Esophagus squamous epithelium (tissue), 5 donors: ENCODE measurements around the gene ERICH4. TPM values are rescaled to one million over a fixed set of nuclear protein-coding genes. Genes with fewer than 3 reads are reported as not detected.
"Not testable (repeated sequence)": the region's sequence is repeated elsewhere in the genome, so short reads cannot be mapped to it uniquely, and the experiment has no call there.

ENCODE experiments used
- DNase-seq: peaks from one replicate; lab custom pipeline; 2025; lab: John Stamatoyannopoulos, UW
- H3K27ac ChIP-seq, 4 donors: fragments of 200-600 bp; sonication (generic); one replicate each; pipeline ENCODE4 v1.5.1; 2016 to 2019; ENCODE audit warnings: mild to moderate bottlenecking in 1 of 4
- H3K27me3 ChIP-seq, 4 donors: fragments of 200-600 bp; sonication (generic); 1 replicate in 3 of 4; 2 replicates in 1 of 4; pipeline versions ENCODE4 v1.5.1 to v1.6.0; 2017 to 2021; ENCODE audit warnings: antibody characterized with exemption in 1 of 4
- H3K36me3 ChIP-seq, 3 donors: fragments of 200-600 bp; sonication (generic); one replicate each; pipeline ENCODE4 v1.5.1; 2016 to 2019
- H3K4me1 ChIP-seq, 3 donors: fragments of 200-600 bp; sonication (generic); one replicate each; pipeline ENCODE4 v1.5.1; 2017 to 2019
- H3K4me3 ChIP-seq, 4 donors: fragments of 200-600 bp; sonication (generic); 1 replicate in 3 of 4; 2 replicates in 1 of 4; pipeline ENCODE4 v1.5.1; 2016 to 2019; ENCODE audit warnings: mild to moderate bottlenecking in 2 of 4, moderate library complexity in 1 of 4
- H3K9me3 ChIP-seq, 3 donors: fragments of 200-600 bp; sonication (generic); one replicate each; pipeline ENCODE4 v1.5.1; 2016 to 2019
- CTCF ChIP-seq, 6 experiments: fragments of 450-650 bp in 4 of 6; fragments of 200-600 bp in 2 of 6; sonication (generic) in 2 of 6; IDR thresholded peaks; one replicate each; pipeline ENCODE4 v1.5.1; 2016 to 2019; ENCODE audit warnings: antibody characterized with exemption in 6 of 6, mild to moderate bottlenecking in 4 of 6, moderate library complexity in 4 of 6
- POLR2A ChIP-seq, 4 donors: fragments of 450-650 bp; IDR thresholded peaks; one replicate each; pipeline ENCODE4 v1.6.1; 2017; ENCODE audit warnings: antibody characterized with exemption in 4 of 4, mild to moderate bottlenecking in 4 of 4, moderate library complexity in 3 of 4
- WGBS, 2 donors: methylation state at CpG; one replicate each; pipeline ENCODE4 v1.1.5; 2018; 5-methylcytosine and 5-hydroxymethylcytosine counted together
- intact Hi-C: fragments of 100-400 bp; cut with DNase I; formaldehyde crosslinking; loops from one replicate; pipeline ENCODE4 v1.15.0; 2022
- total RNA-seq, 4 donors: library from RNA; depleted of rRNA; stranded (reverse); fragments of >200 nt; gene quantifications; one replicate each; pipeline ENCODE4 v1.1.0, GENCODE V29; 2016
- donor health status: DM: yes; HTN: yes; CAD: no.

Gene ERICH4
- total RNA-seq, 4 donors from 2014 or later, result not detected

DNA sequence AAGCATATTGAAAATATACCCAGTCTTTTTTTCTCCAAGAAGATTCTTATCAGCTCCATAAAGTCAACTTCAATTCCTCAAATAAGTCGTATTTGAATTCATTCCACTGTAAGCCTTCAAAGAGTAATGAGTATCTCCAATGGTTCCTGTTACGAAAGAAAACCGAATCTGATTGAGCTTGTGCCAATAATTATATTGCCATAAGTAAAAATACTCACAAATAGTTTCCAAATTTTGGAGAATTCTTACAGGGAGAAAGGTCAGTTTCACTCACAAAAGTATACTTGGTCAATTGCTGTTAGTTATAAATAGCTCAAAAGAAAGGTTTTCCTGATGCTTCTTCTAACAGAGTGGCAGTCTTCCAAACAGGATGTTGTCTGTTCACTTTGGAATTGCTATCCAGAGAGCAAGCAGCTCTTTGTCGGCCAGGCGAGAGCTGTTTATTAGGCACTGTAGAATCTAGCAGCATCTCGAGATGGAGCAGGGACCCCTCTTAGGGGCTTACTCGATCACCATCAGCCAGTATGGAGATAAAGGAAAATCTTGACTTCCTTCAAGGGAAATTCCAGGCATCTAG lies 13.5 kb downstream of the ERICH4 start:
- intact Hi-C loops, result no loop called here
- DNase-seq, result no peak
- Histone ChIP-seq H3K36me3 (no peaks in the 10 kb centered on the region), H3K4me3 (no peak overlapping the region), H3K27me3 (peaks cover 0 to 54% (median 0%) of the 10 kb centered on the region in 4 donors), H3K9me3 (peaks cover 0 to 5% (median 0%) of the 10 kb centered on the region in 3 donors), H3K27ac (peak overlapping the region in 1 of 4 donors; percentile 9), H3K4me1 (peaks cover 0 to 5% (median 0%) of the 10 kb centered on the region in 3 donors)
- WGBS, 2 donors, result 38 to 53% methylated on average over 6 to 7 of the region's 7 CpGs
- TF ChIP-seq CTCF (IDR thresholded peaks at IDR 0.05) (no peak), POLR2A (IDR thresholded peaks at IDR 0.05) (no peak)

DNA sequence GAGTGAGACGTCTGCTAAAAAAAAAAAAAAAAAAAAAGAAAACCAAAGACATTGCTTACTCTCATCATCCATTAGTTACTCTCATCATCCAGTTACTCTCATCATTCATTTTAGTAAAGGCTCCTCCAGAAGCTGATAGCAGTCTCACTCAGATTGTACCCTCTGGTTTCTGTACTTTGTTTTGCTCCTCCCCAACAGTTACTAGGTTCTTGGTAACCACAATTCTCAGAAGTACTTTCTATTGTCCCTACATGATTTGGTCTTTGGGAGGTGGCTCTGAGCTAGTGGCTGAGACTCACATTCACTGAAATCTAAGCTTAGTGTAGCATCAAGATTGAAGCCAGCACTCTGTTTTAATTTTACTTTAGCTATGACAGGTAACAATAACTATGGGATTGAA lies 14.3 kb downstream of the ERICH4 start:
- intact Hi-C loops, result no loop called here
- peaks cover 0 to 60% (median 0%) of the 10 kb centered on the region in 4 donors for H3K27me3 ChIP-seq
- no peak for DNase-seq
- no peak overlapping the region for H3K27ac ChIP-seq
- 9 to 18% methylated on average over 1 of the region's 1 CpG for WGBS, 2 donors
- TF ChIP-seq CTCF (IDR thresholded peaks at IDR 0.05), result no peak
- H3K36me3 ChIP-seq, result no peaks in the 10 kb centered on the region
- peaks cover 0 to 5% (median 0%) of the 10 kb centered on the region in 3 donors for H3K4me1 ChIP-seq
- H3K4me3 ChIP-seq, result no peak overlapping the region
- peaks cover 0 to 5% (median 0%) of the 10 kb centered on the region in 3 donors for H3K9me3 ChIP-seq

DNA sequence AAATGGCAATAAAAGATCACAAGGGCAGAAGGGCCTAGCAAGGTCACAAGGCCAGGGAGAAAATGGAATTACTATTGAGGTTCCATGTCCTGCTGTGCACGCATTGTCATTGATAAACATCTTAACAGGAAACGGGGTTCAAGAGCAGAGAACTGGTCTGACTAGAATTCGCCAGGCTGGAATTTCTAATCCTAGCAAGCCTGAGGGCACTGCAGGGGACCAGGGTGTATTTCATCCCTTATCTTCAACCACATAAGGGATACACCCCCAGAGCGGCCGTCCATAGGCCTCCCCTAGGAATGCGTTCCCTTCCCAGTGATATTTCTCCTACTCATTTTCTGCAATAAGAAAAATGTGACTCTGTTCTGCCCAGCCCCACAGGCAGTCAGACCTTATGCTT lies 19.5 kb downstream of the ERICH4 start:
- intact Hi-C loops, result no loop called here

DNA sequence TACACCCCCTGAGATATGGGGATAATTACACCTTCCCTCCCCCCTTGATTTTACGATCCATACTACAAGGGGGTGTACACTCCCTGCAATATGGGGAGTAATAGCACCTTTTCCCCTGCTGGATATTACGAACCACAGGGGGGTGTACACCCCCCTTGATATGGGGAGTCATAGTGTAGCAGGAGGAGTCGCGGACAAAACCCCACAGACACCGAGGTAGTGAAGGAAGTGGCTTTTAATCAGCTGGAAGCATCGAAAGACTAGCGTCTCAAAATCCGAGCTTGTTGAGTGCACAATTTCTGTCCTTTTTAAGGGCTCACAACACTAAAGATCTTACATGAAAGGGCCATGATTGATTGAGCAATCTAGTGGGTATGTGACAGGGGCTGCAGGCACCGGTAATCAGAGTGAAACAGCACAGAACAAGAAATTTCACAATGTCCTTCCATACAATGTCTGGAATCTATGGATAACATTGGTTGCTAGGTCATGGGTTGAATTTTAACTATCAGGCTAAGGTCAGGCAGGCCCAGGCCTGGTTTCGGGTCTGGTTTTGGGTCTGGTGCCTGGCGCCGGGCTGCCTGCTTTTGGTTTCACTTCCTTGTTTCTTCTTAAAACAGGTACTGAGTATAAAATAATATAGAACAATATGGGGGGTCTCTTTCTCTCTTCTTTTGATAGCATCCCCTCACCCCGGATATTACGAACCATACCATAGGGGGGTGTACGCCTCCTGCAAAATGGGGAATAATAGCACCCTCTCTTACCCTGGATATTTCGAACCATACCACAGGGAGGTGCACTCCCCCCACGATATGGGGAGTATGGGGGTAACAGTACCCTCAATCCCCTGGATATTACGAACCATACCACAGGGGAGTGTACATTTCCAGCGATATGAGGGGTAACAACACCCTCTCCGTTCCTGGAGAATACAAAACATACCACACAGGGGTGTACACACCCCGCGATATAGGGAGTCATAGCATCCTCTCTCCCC lies 20.6 kb downstream of the ERICH4 start:
- H3K4me3 ChIP-seq, H3K4me1 ChIP-seq, H3K36me3 ChIP-seq, intact Hi-C loops, H3K9me3 ChIP-seq, H3K27ac ChIP-seq, DNase-seq: not testable (repeated sequence)
- peaks cover 0 to 95% (median 0%) of the 10 kb centered on the region in 4 donors for H3K27me3 ChIP-seq
- 58 to 64% methylated on average over 21 to 22 of the region's 22 CpGs for WGBS, 2 donors

More for the DNA sequence above, 19.5 kb downstream of the ERICH4 start:
- Histone ChIP-seq H3K36me3 (no peaks in the 10 kb centered on the region), H3K27me3 (peaks cover 0 to 92% (median 0%) of the 10 kb centered on the region in 4 donors), H3K4me1 (no peaks in the 10 kb centered on the region), H3K9me3 (no peaks in the 10 kb centered on the region), H3K27ac (no peak overlapping the region), H3K4me3 (no peak overlapping the region)
- WGBS, 2 donors, result 55 to 71% methylated on average over 6 of the region's 6 CpGs
- no peak for TF ChIP-seq CTCF (IDR thresholded peaks at IDR 0.05)
- no peak for TF ChIP-seq POLR2A (IDR thresholded peaks at IDR 0.05)
- no peak for DNase-seq

- Histone ChIP-seq H3K36me3 (no peaks in the 10 kb centered on the region), H3K27ac (no peak overlapping the region), H3K4me1 (peaks cover 0 to 6% (median 0%) of the 10 kb centered on the region in 3 donors), H3K27me3 (peaks cover 0 to 76% (median 0%) of the 10 kb centered on the region in 4 donors), H3K9me3 (no peaks in the 10 kb centered on the region), H3K4me3 (no peak overlapping the region)
- TF ChIP-seq POLR2A (IDR thresholded peaks at IDR 0.05) (no peak), CTCF (IDR thresholded peaks at IDR 0.05) (no peak)
- intact Hi-C loops, result no loop called here
- no peak for DNase-seq
These were observed 33.6 kb downstream of the ERICH4 start for GRCh38 chr19:41476583-41476982.
